Activated CD4-positive, alpha-beta T cell treated with anti-CD3 and anti-CD28 coated beads, Interleukin-2, amount 10 ng/mL, durations not matched to agents 7 days and 5 days (primary cell): ENCODE data around the gene ZFP36L1. TPM values are rescaled to one million over a fixed set of nuclear protein-coding genes. Genes with fewer than 3 reads are reported as not detected.
A peak's percentile ranks its signal among the peaks of the same experiment; 100 is the strongest.

Experiments
- CTCF ChIA-PET: fragments of 350-600 bp; sonication (Branson Sonifier 250); formaldehyde crosslinking; loops from one replicate; lab custom pipeline; 2021; ENCODE audit warnings: antibody characterized with exemption; lab: Charles Lee
- POLR2A ChIA-PET: fragments of 350-600 bp; sonication (Branson Sonifier 250); formaldehyde crosslinking; loops from one replicate; lab custom pipeline; 2021; ENCODE audit warnings: antibody characterized with exemption; lab: Charles Lee
- DNase-seq: peaks from one replicate; pipeline ENCODE4 v3.0.0-alpha.2; 2020
- H3K27ac Mint-ChIP-seq: one replicate; pipeline ENCODE4 v1.8.0; 2021; ENCODE audit warnings: mild to moderate bottlenecking, moderate library complexity, mixed read lengths
- H3K27me3 Mint-ChIP-seq: one replicate; pipeline ENCODE4 v1.8.0; 2021; ENCODE audit warnings: mixed read lengths
- H3K36me3 Mint-ChIP-seq: one replicate; pipeline ENCODE4 v1.8.0; 2021; ENCODE audit warnings: low read depth, mixed read lengths
- H3K4me1 Mint-ChIP-seq: one replicate; pipeline ENCODE4 v1.8.0; 2021; ENCODE audit warnings: mixed read lengths
- H3K4me3 Mint-ChIP-seq: one replicate; pipeline ENCODE4 v1.8.0; 2021; ENCODE audit warnings: mild to moderate bottlenecking, moderate library complexity, mixed read lengths
- H3K9me3 Mint-ChIP-seq: one replicate; pipeline ENCODE4 v1.8.0; 2021; ENCODE audit warnings: mixed read lengths
- total RNA-seq, 2 experiments: library from RNA; stranded (reverse); gene quantifications; one replicate each; pipeline ENCODE4 v1.2.3, GENCODE V29; 2021

ZFP36L1 gene
- total RNA-seq, 2 experiments from 2014 or later, result 81.7 to 82.2 TPM

GRCh38 chr14:68792678-68792978 lies 239 bp downstream of the ZFP36L1 start:
- Mint-ChIP-seq H3K27ac (peak overlapping the region; percentile 100), H3K27me3 (no peaks in the 10 kb centered on the region), H3K4me3 (peak overlapping the region; percentile 88), H3K36me3 (peaks cover 54% of the 10 kb centered on the region), H3K9me3 (no peaks in the 10 kb centered on the region), H3K4me1 (peaks cover 41% of the 10 kb centered on the region)
- ChIA-PET CTCF (interaction anchor here (1.1 to 2.2 kb wide), 5 partner anchors 8 to 99 kb away, joined by 3 to 10 read pairs (median 4); no protein-coding TSS in a partner anchor), POLR2A (interaction anchor here (0.6 to 3.4 kb wide), 7 partner anchors 10 to 107 kb away, joined by 3 to 17 read pairs (median 5); no protein-coding TSS in a partner anchor)
- no peak for DNase-seq

- H3K4me1 Mint-ChIP-seq, result peaks cover 41% of the 10 kb centered on the region
- peak overlapping the region; percentile 88 for H3K4me3 Mint-ChIP-seq
- no peaks in the 10 kb centered on the region for H3K9me3 Mint-ChIP-seq
- POLR2A ChIA-PET, result interaction anchor here (0.6 to 3.4 kb wide), 5 partner anchors 10 to 52 kb away, joined by 3 to 17 read pairs (median 6); no protein-coding TSS in a partner anchor
- peak overlapping the region; percentile 100 for H3K27ac Mint-ChIP-seq
- no peaks in the 10 kb centered on the region for H3K27me3 Mint-ChIP-seq
- CTCF ChIA-PET, result interaction anchor here (1.2 to 2.2 kb wide), 5 partner anchors 7 to 554 kb away, joined by 3 to 10 read pairs (median 4); no protein-coding TSS in a partner anchor
- H3K36me3 Mint-ChIP-seq, result peaks cover 59% of the 10 kb centered on the region
- DNase-seq, result peak; percentile 49
These were observed 777 bp downstream of the ZFP36L1 start for GRCh38 chr14:68791902-68792677.

GRCh38 chr14:68791078-68791901 lies 1.6 kb downstream of the ZFP36L1 start:
- Mint-ChIP-seq H3K4me3 (peak overlapping the region; percentile 88), H3K4me1 (peaks cover 41% of the 10 kb centered on the region), H3K36me3 (peaks cover 67% of the 10 kb centered on the region), H3K27me3 (no peaks in the 10 kb centered on the region), H3K27ac (peak overlapping the region; percentile 100), H3K9me3 (no peaks in the 10 kb centered on the region)
- ChIA-PET CTCF (interaction anchor here (1.2 to 3.7 kb wide), 6 partner anchors 9 to 553 kb away, joined by 3 to 35 read pairs (median 6); no protein-coding TSS in a partner anchor), POLR2A (interaction anchor here (0.7 to 3.4 kb wide), 5 partner anchors 10 to 108 kb away, joined by 3 to 17 read pairs (median 5); no protein-coding TSS in a partner anchor)
- no peak for DNase-seq

GRCh38 chr14:68790644-68791077 lies 2.2 kb downstream of the ZFP36L1 start:
- Mint-ChIP-seq H3K27ac (peak overlapping the region; percentile 100), H3K4me1 (peaks cover 44% of the 10 kb centered on the region), H3K9me3 (no peaks in the 10 kb centered on the region), H3K4me3 (peak overlapping the region; percentile 88), H3K36me3 (peaks cover 73% of the 10 kb centered on the region), H3K27me3 (no peaks in the 10 kb centered on the region)
- POLR2A ChIA-PET, result interaction anchor here (0.6 to 3.4 kb wide), 5 partner anchors 10 to 131 kb away, joined by 3 to 17 read pairs (median 4); no protein-coding TSS in a partner anchor
- CTCF ChIA-PET, result interaction anchor here (0.7 to 3.7 kb wide), 16 partner anchors 11 to 580 kb away, joined by 3 to 35 read pairs (median 4); no protein-coding TSS in a partner anchor
- peak; percentile 56 for DNase-seq

GRCh38 chr14:68789821-68790643 lies 2.8 kb downstream of the ZFP36L1 start:
- ChIA-PET POLR2A (interaction anchor here (0.6 to 1.5 kb wide), 4 partner anchors 10 to 130 kb away, joined by 3 to 5 read pairs (median 4); no protein-coding TSS in a partner anchor), CTCF (interaction anchor here (0.7 to 3.7 kb wide), 33 partner anchors 8 to 715 kb away, joined by 3 to 35 read pairs (median 4); no protein-coding TSS in a partner anchor)
- Mint-ChIP-seq H3K27ac (peak overlapping the region; percentile 100), H3K4me3 (peak overlapping the region; percentile 88), H3K27me3 (no peaks in the 10 kb centered on the region), H3K9me3 (no peaks in the 10 kb centered on the region), H3K36me3 (peaks cover 76% of the 10 kb centered on the region), H3K4me1 (peaks cover 50% of the 10 kb centered on the region)
- no peak for DNase-seq

- H3K9me3 Mint-ChIP-seq, result no peaks in the 10 kb centered on the region
- POLR2A ChIA-PET, result interaction anchor here (0.7 to 1.5 kb wide), 5 partner anchors 9 to 106 kb away, joined by 3 to 5 read pairs (median 4); no protein-coding TSS in a partner anchor
- peak overlapping the region; percentile 100 for H3K27ac Mint-ChIP-seq
- DNase-seq, result peak; percentile 92
- peaks cover 54% of the 10 kb centered on the region for H3K4me1 Mint-ChIP-seq
- peak overlapping the region; percentile 88 for H3K4me3 Mint-ChIP-seq
- H3K27me3 Mint-ChIP-seq, result no peaks in the 10 kb centered on the region
- CTCF ChIA-PET, result interaction anchor here (0.6 to 3.7 kb wide), 34 partner anchors 9 to 1378 kb away, joined by 3 to 35 read pairs (median 4); no protein-coding TSS in a partner anchor
- H3K36me3 Mint-ChIP-seq, result peaks cover 74% of the 10 kb centered on the region
These were observed 3.7 kb downstream of the ZFP36L1 start for GRCh38 chr14:68788996-68789820.

- Mint-ChIP-seq H3K4me3 (peak overlapping the region; percentile 88), H3K36me3 (peaks cover 73% of the 10 kb centered on the region), H3K4me1 (peaks cover 56% of the 10 kb centered on the region), H3K27ac (peak overlapping the region; percentile 100), H3K9me3 (no peaks in the 10 kb centered on the region), H3K27me3 (no peaks in the 10 kb centered on the region)
- no peak for DNase-seq
- CTCF ChIA-PET, result interaction anchor here (0.6 to 3.7 kb wide), 12 partner anchors 9 to 1377 kb away, joined by 3 to 35 read pairs (median 4); no protein-coding TSS in a partner anchor
- POLR2A ChIA-PET, result interaction anchor here (1.0 kb wide), 1 partner anchor 8 kb away, joined by 3 read pairs; no protein-coding TSS in a partner anchor
These were observed 4.4 kb downstream of the ZFP36L1 start for GRCh38 chr14:68788275-68788995.

GRCh38 chr14:68787092-68787992 lies 5.5 kb downstream of the ZFP36L1 start:
- CTCF ChIA-PET, result interaction anchor here (0.6 to 3.3 kb wide), 10 partner anchors 8 to 386 kb away, joined by 3 to 28 read pairs (median 3); no protein-coding TSS in a partner anchor
- peaks cover 67% of the 10 kb centered on the region for H3K4me1 Mint-ChIP-seq
- peaks cover 68% of the 10 kb centered on the region for H3K36me3 Mint-ChIP-seq

GRCh38 chr14:68786491-68787091 lies 6.3 kb downstream of the ZFP36L1 start:
- POLR2A ChIA-PET, result interaction anchor here (0.7 kb wide), 1 partner anchor 119 kb away, joined by 3 read pairs; no protein-coding TSS in a partner anchor
- Mint-ChIP-seq H3K27me3 (no peaks in the 10 kb centered on the region), H3K9me3 (no peaks in the 10 kb centered on the region)

More at GRCh38 chr14:68787092-68787992, 5.5 kb downstream of the ZFP36L1 start:
- Mint-ChIP-seq H3K4me3 (peak overlapping the region; percentile 65), H3K27ac (peak overlapping the region; percentile 94), H3K9me3 (no peaks in the 10 kb centered on the region), H3K27me3 (no peaks in the 10 kb centered on the region)
- POLR2A ChIA-PET, result interaction anchor here (0.7 kb wide), 1 partner anchor 151 kb away, joined by 4 read pairs; no protein-coding TSS in a partner anchor
- peak; percentile 59 for DNase-seq

More at GRCh38 chr14:68786491-68787091, 6.3 kb downstream of the ZFP36L1 start:
- peaks cover 73% of the 10 kb centered on the region for H3K4me1 Mint-ChIP-seq
- peaks cover 61% of the 10 kb centered on the region for H3K36me3 Mint-ChIP-seq
- H3K27ac Mint-ChIP-seq, result peak overlapping the region; percentile 94
- peak overlapping the region; percentile 65 for H3K4me3 Mint-ChIP-seq
- CTCF ChIA-PET, result interaction anchor here (1.1 to 2.3 kb wide), 4 partner anchors 9 to 346 kb away, joined by 3 to 7 read pairs (median 5); no protein-coding TSS in a partner anchor
- DNase-seq, result no peak
